OCI-LY7 (cell line): ENCODE data around the gene GABARAPL2. TPM values are rescaled to one million over a fixed set of nuclear protein-coding genes. Genes with fewer than 3 reads are reported as not detected.

Experiments used
- BruUV-seq: library from RNA; stranded (reverse); fragments of 400-500 nt; replicated peaks from 2 replicates; lab custom pipeline; 2021; lab: Mats Ljungman, UMichigan
- CTCF ChIA-PET: fragments of 300-600 bp; sonication (Branson Sonifier 250); formaldehyde crosslinking; loops from one replicate; lab custom pipeline; 2022; ENCODE audit warnings: antibody characterized with exemption; ENCODE audit not compliant: unreplicated experiment; lab: Charles Lee
- POLR2A ChIA-PET: fragments of 300-600 bp; sonication (Branson Sonifier 250); formaldehyde crosslinking; loops from one replicate; lab custom pipeline; 2022; ENCODE audit warnings: antibody characterized with exemption; lab: Charles Lee
- DNase-seq: peaks from one replicate; pipeline ENCODE4 v3.0.0-alpha.2; 2015; ENCODE audit warnings: low spot score
- H2AFZ ChIP-seq: fragments of 200-600 bp; sonication (generic), shearing (Covaris generic); 2 replicates; pipeline ENCODE4 v1.6.1; 2014; ENCODE audit warnings: mild to moderate bottlenecking, antibody characterized with exemption, low read length, moderate library complexity
- H3K27ac ChIP-seq: fragments of 200-600 bp; sonication (generic); 2 replicates; pipeline ENCODE4 v1.5.1; 2014; ENCODE audit warnings: mixed run types, low read depth, mild to moderate bottlenecking, moderate library complexity, low read length, inconsistent platforms; ENCODE audit not compliant: poor library complexity, severe bottlenecking
- H3K36me3 ChIP-seq: fragments of 200-600 bp; sonication (generic); 2 replicates; pipeline ENCODE4 v1.6.1; 2014; ENCODE audit warnings: mild to moderate bottlenecking, antibody characterized with exemption, low read length, moderate library complexity, mixed read lengths; ENCODE audit not compliant: insufficient read depth
- H3K4me1 ChIP-seq: fragments of 200-600 bp; sonication (generic); 2 replicates; pipeline ENCODE4 v1.5.1; 2014; ENCODE audit warnings: mild to moderate bottlenecking, low read length; ENCODE audit not compliant: insufficient read depth, poor library complexity, severe bottlenecking
- H3K4me2 ChIP-seq: fragments of 200-600 bp; sonication (generic); 2 replicates; pipeline ENCODE4 v1.6.1; 2014; ENCODE audit warnings: mild to moderate bottlenecking, low read length
- H3K4me3 ChIP-seq: fragments of 200-600 bp; sonication (generic); 2 replicates; pipeline ENCODE4 v1.5.1; 2014; ENCODE audit warnings: mild to moderate bottlenecking, low read depth, low read length; ENCODE audit not compliant: poor library complexity, severe bottlenecking
- H3K79me2 ChIP-seq: fragments of 200-600 bp; sonication (generic); 2 replicates; pipeline ENCODE4 v1.6.1; 2016; ENCODE audit warnings: low read depth, mild to moderate bottlenecking, low read length, moderate library complexity, mixed read lengths; ENCODE audit not compliant: insufficient read depth
- H3K9me2 ChIP-seq: fragments of 200-600 bp; sonication (generic); 2 replicates; pipeline ENCODE4 v1.6.1; 2016; ENCODE audit warnings: mild to moderate bottlenecking, low read length, mixed read lengths; ENCODE audit not compliant: insufficient read depth
- H3K9me3 ChIP-seq: fragments of 200-600 bp; sonication (generic); 2 replicates; pipeline ENCODE4 v1.6.1; 2014; ENCODE audit warnings: mild to moderate bottlenecking, mixed run types, low read length, mixed read lengths
- H4K20me1 ChIP-seq: fragments of 200-600 bp; sonication (generic); 2 replicates; pipeline ENCODE4 v1.6.1; 2014; ENCODE audit warnings: mild to moderate bottlenecking, antibody characterized with exemption, low read length, moderate library complexity, mixed read lengths; ENCODE audit not compliant: insufficient read depth
- CTCF ChIP-seq: fragments of 200-600 bp; sonication (generic); conservative IDR thresholded peaks from 2 replicates; pipeline ENCODE4 v1.5.1; 2014; ENCODE audit warnings: mild to moderate bottlenecking, antibody characterized with exemption, low read length, moderate library complexity, mixed read lengths
- EZH2phosphoT487 ChIP-seq: fragments of 200-600 bp; sonication (generic); IDR thresholded peaks from 2 replicates; pipeline ENCODE4 v1.6.1; 2018; ENCODE audit warnings: low read depth, borderline replicate concordance, mild to moderate bottlenecking, mixed run types, antibody characterized with exemption, low read length, moderate library complexity, mixed read lengths
- intact Hi-C: fragments of 100-400 bp; cut with micrococcal nuclease; formaldehyde crosslinking; loops from one replicate; pipeline ENCODE4 v1.10.0; 2022; ENCODE audit not compliant: unreplicated experiment
- total RNA-seq, 2 experiments: library from RNA; depleted of rRNA in 1 of 2; stranded (reverse); fragments of >200 nt in 1 of 2; shearing (Covaris generic) in 1 of 2; gene quantifications; 2 replicates each; pipeline ENCODE4 v1.2.3, GENCODE V29; 2014 to 2022

The GABARAPL2 gene
- total RNA-seq, 2 experiments from 2014 or later = 57.7 to 93.5 TPM

GRCh38 chr16:75575958-75576357, 9.8 kb downstream of the GABARAPL2 start:
- no peak overlapping the region for H2AFZ ChIP-seq
- BruUV-seq = no TSS peak
- CTCF ChIA-PET = no interaction called here
- H3K27ac ChIP-seq = no peak overlapping the region
- no peaks in the 10 kb centered on the region; the same call in 1 of the 2 replicates for H3K79me2 ChIP-seq
- H4K20me1 ChIP-seq = 0 out of 2 replicates have a peak, but pooled peaks cover 7% of the 10 kb centered on the region
- no peak for DNase-seq
- H3K4me3 ChIP-seq = no peak overlapping the region
- H3K9me2 ChIP-seq = no peaks in the 10 kb centered on the region
- POLR2A ChIA-PET = no interaction called here
- intact Hi-C loops = no loop called here
- TF ChIP-seq EZH2phosphoT487 (no peak), CTCF (no peak)
- peaks cover 10% of the 10 kb centered on the region for H3K4me1 ChIP-seq
- no peaks in the 10 kb centered on the region for H3K9me3 ChIP-seq
- no peak overlapping the region for H3K4me2 ChIP-seq
- peaks cover 93% of the 10 kb centered on the region for H3K36me3 ChIP-seq

- intact Hi-C loops = no loop called here
- Histone ChIP-seq H3K27ac (no peak overlapping the region), H3K4me1 (peaks cover 6% of the 10 kb centered on the region), H3K4me2 (no peak overlapping the region), H3K9me2 (no peaks in the 10 kb centered on the region), H2AFZ (no peak overlapping the region), H3K4me3 (no peak overlapping the region), H4K20me1 (0 out of 2 replicates have a peak, but pooled peaks cover 7% of the 10 kb centered on the region), H3K79me2 (no peaks in the 10 kb centered on the region), H3K36me3 (peaks cover 91% of the 10 kb centered on the region), H3K9me3 (no peaks in the 10 kb centered on the region)
- CTCF ChIA-PET = no interaction called here
- no TSS peak for BruUV-seq
- TF ChIP-seq EZH2phosphoT487 (no peak), CTCF (no peak)
- POLR2A ChIA-PET = interaction anchor here (0.8 kb wide), 2 partner anchors 12 to 30 kb away, joined by 3 to 4 read pairs; no protein-coding TSS in a partner anchor
- no peak for DNase-seq
Measured at GRCh38 chr16:75576384-75576811, 10.2 kb downstream of the GABARAPL2 start.

GRCh38 chr16:75578212-75578611, 12.0 kb downstream of the GABARAPL2 start:
- Histone ChIP-seq H3K79me2 (no peaks in the 10 kb centered on the region), H4K20me1 (0 out of 2 replicates have a peak, but pooled peaks cover 5% of the 10 kb centered on the region), H3K4me3 (no peak overlapping the region), H3K4me2 (no peak overlapping the region), H3K27ac (no peak overlapping the region), H3K4me1 (peaks cover under 1% of the 10 kb centered on the region), H3K36me3 (peaks cover 74% of the 10 kb centered on the region), H3K9me3 (no peaks in the 10 kb centered on the region), H2AFZ (no peak overlapping the region), H3K9me2 (no peaks in the 10 kb centered on the region)
- no TSS peak for BruUV-seq
- ChIA-PET POLR2A (interaction anchor here (0.7 kb wide), 1 partner anchor 862 kb away, joined by 4 read pairs; no protein-coding TSS in a partner anchor), CTCF (no interaction called here)
- DNase-seq = no peak
- TF ChIP-seq CTCF = no peak
- no peak for TF ChIP-seq EZH2phosphoT487
- intact Hi-C loops = no loop called here
